Endothelial cell of umbilical vein (primary cell): ENCODE results near the gene LYRM4. TPM values are rescaled to one million over a fixed set of nuclear protein-coding genes. Genes with fewer than 3 reads are reported as not detected.

ENCODE experiments used
- BruUV-seq: library from RNA; stranded (reverse); fragments of 400-500 nt; replicated peaks from 2 replicates; lab custom pipeline; 2021; lab: Mats Ljungman, UMichigan
- CTCF ChIA-PET: fragments of 300-600, 350-600 bp; sonication (Branson Sonifier 250); formaldehyde crosslinking; loops from one replicate; lab custom pipeline; 2021; ENCODE audit warnings: antibody characterized with exemption, inconsistent platforms; lab: Charles Lee
- POLR2A ChIA-PET: fragments of 300-600, 350-600 bp; sonication (Branson Sonifier 250); formaldehyde crosslinking; loops from one replicate; lab custom pipeline; 2021; ENCODE audit warnings: antibody characterized with exemption, inconsistent platforms; lab: Charles Lee
- DNase-seq: peaks from one replicate; pipeline ENCODE4 v3.0.0-alpha.2; 2011; ENCODE audit warnings: low read depth, low spot score
- FAIRE-seq: peaks from 2 replicates; lab custom pipeline; 2011; peaks lifted over from hg19 to GRCh38; lab: Jason Lieb, UNC
- H2AFZ ChIP-seq: 2 replicates; pipeline ENCODE4 v1.6.0; 2012; ENCODE audit warnings: low read depth, low read length, control low read depth, inconsistent platforms
- H3K27ac ChIP-seq: 2 replicates; pipeline ENCODE4 v1.5.1; 2011; ENCODE audit warnings: low read depth, mild to moderate bottlenecking, control low read depth, low read length, moderate library complexity; ENCODE audit not compliant: insufficient read depth
- H3K27me3 ChIP-seq, 2 experiments: 2 replicates each; pipeline versions ENCODE4 v1.6.0 to v1.6.1; 2011; ENCODE audit warnings: low read length in 2 of 2, mixed read lengths in 1 of 2; ENCODE audit not compliant: control insufficient read depth in 2 of 2, insufficient read depth in 2 of 2
- H3K36me3 ChIP-seq, 2 experiments: 2 replicates in 1 of 2; 3 replicates in 1 of 2; pipeline ENCODE4 v1.5.1; 2011; ENCODE audit warnings: low read length in 2 of 2, mild to moderate bottlenecking in 1 of 2, moderate library complexity in 1 of 2; ENCODE audit not compliant: control insufficient read depth in 2 of 2, insufficient read depth in 2 of 2; ENCODE audit errors: extremely low read depth in 1 of 2
- H3K4me1 ChIP-seq: 3 replicates; pipeline ENCODE4 v1.5.1; 2011; ENCODE audit warnings: mild to moderate bottlenecking, low read length; ENCODE audit not compliant: control insufficient read depth, insufficient read depth; ENCODE audit errors: extremely low read depth
- H3K4me2 ChIP-seq: 2 replicates; pipeline ENCODE4 v1.6.1; 2011; ENCODE audit warnings: low read length, control low read depth, mixed read lengths; ENCODE audit not compliant: insufficient read depth
- H3K4me3 ChIP-seq, 3 experiments: fragments of 200-600 bp in 1 of 3; sonication (generic), shearing (Covaris generic) in 1 of 3; replicated peaks in 1 of 3; 2 replicates each; pipeline ENCODE4 v1.5.1; 2011 to 2016; ENCODE audit warnings: control low read depth in 3 of 3, low read length in 3 of 3, mild to moderate bottlenecking in 2 of 3, inconsistent platforms in 1 of 3, low read depth in 1 of 3, moderate library complexity in 1 of 3; ENCODE audit not compliant: insufficient read depth in 1 of 3
- H3K79me2 ChIP-seq: 2 replicates; pipeline ENCODE4 v1.6.0; 2012; ENCODE audit warnings: low read length, inconsistent platforms; ENCODE audit not compliant: control insufficient read depth, insufficient read depth
- H3K9ac ChIP-seq: replicated peaks from 2 replicates; pipeline ENCODE3; 2011; ENCODE audit warnings: low read length, control low read depth; ENCODE audit not compliant: insufficient read depth; ENCODE audit errors: extremely low read depth
- H3K9me1 ChIP-seq: replicated peaks from 3 replicates; pipeline ENCODE4 v1.6.0; 2011; ENCODE audit warnings: mild to moderate bottlenecking, low read length; ENCODE audit not compliant: control insufficient read depth, insufficient read depth; ENCODE audit errors: extremely low read depth
- H3K9me3 ChIP-seq: replicated peaks from 2 replicates; pipeline ENCODE4 v1.5.1; 2012; ENCODE audit warnings: low read length, inconsistent platforms; ENCODE audit not compliant: control insufficient read depth, insufficient read depth
- H4K20me1 ChIP-seq: replicated peaks from 2 replicates; pipeline ENCODE3; 2011; ENCODE audit warnings: mild to moderate bottlenecking, low read length; ENCODE audit not compliant: control insufficient read depth, insufficient read depth; ENCODE audit errors: extremely low read depth
- CTCF ChIP-seq, 2 donors: IDR thresholded peaks; 1 replicate in 1 of 2; 2 replicates in 1 of 2; pipeline ENCODE4 v1.5.1; 2011; ENCODE audit warnings: low read length in 2 of 2, mild to moderate bottlenecking in 2 of 2, moderate library complexity in 2 of 2, control low read depth in 1 of 2, inconsistent platforms in 1 of 2, low read depth in 1 of 2; ENCODE audit not compliant: insufficient read depth in 1 of 2; ENCODE audit errors: extremely low read depth in 1 of 2
- FOS ChIP-seq: IDR thresholded peaks from 2 replicates; pipeline ENCODE4 v1.6.1; 2011; ENCODE audit warnings: mild to moderate bottlenecking, low read length, moderate library complexity, borderline replicate concordance; ENCODE audit not compliant: insufficient read depth
- GATA2 ChIP-seq: IDR thresholded peaks from 2 replicates; pipeline ENCODE4 v1.7.0; 2011; ENCODE audit warnings: low read depth, mild to moderate bottlenecking, moderate library complexity, mixed read lengths, low read length; ENCODE audit not compliant: insufficient read length, insufficient read depth
- JUN ChIP-seq: IDR thresholded peaks from 2 replicates; pipeline ENCODE4 v1.6.1; 2011; ENCODE audit warnings: borderline replicate concordance, low read depth; ENCODE audit not compliant: insufficient read length, insufficient read depth
- MYC ChIP-seq: IDR thresholded peaks from one replicate; pipeline ENCODE4 v1.6.1; 2011; ENCODE audit warnings: mild to moderate bottlenecking, low read depth, low read length
- POLR2A ChIP-seq: IDR thresholded peaks from 2 replicates; pipeline ENCODE4 v1.6.1; 2012; ENCODE audit warnings: low read depth, mild to moderate bottlenecking, control low read depth, low read length
- POLR2AphosphoS5 ChIP-seq: IDR thresholded peaks from 2 replicates; pipeline ENCODE4 v1.6.1; 2012; ENCODE audit warnings: low read depth, mild to moderate bottlenecking, control low read depth, low read length, moderate library complexity; ENCODE audit not compliant: insufficient read depth
- dilution Hi-C: fragments of 300-500 bp; cut with MboI; formaldehyde crosslinking; loops from one replicate; pipeline ENCODE4 v1.15.0; 2019; ENCODE audit warnings: low sequenced_read_pairs; ENCODE audit not compliant: extremely low pct_ligation_motif_present
- intact Hi-C: fragments of 100-400 bp; cut with micrococcal nuclease; formaldehyde crosslinking; loops from one replicate; pipeline ENCODE4 v1.10.0; 2022
- polyA plus RNA-seq, 4 experiments: library from polyadenylated mRNA; depleted of rRNA in 3 of 4; stranded (reverse) in 3 of 4; unstranded in 1 of 4; fragments of >200 nt; gene quantifications; 2 replicates each; pipeline versions ENCODE4 v1.2.1 to v1.2.3, GENCODE V29; 2011 to 2012; ENCODE audit warnings: missing spikeins in 1 of 4
- total RNA-seq: library from RNA; stranded (reverse); gene quantifications from 2 replicates; pipeline ENCODE4 v1.2.3, GENCODE V29; 2021

Gene LYRM4
- total and polyA plus RNA-seq, 2 donors (not counting 3 experiments of a cell fraction or from before 2014, with no cell fraction given): 39.5 to 44.0 TPM

GRCh38 chr6:5164092-5164491 lies 96.7 kb downstream of the LYRM4 start:
- Histone ChIP-seq H3K36me3 (no peaks in the 10 kb centered on the region), H3K4me1 (no peaks in the 10 kb centered on the region), H3K4me2 (no peak overlapping the region), H2AFZ (no peak overlapping the region), H3K27me3 (no peaks in the 10 kb centered on the region), H3K4me3 (no peak overlapping the region), H3K27ac (no peak overlapping the region), H4K20me1 (no peaks in the 10 kb centered on the region), H3K9me1 (no peaks in the 10 kb centered on the region), H3K9ac (no peak overlapping the region), H3K79me2 (no peaks in the 10 kb centered on the region), H3K9me3 (no peaks in the 10 kb centered on the region)
- DNase-seq (no peak), FAIRE-seq (no peak)
- intact Hi-C loops: no loop called here
- ChIA-PET POLR2A (interaction anchor here (0.5 kb wide), 1 partner anchor 194 kb away, joined by 3 read pairs; no protein-coding TSS in a partner anchor), CTCF (interaction anchor here (1.1 to 2.5 kb wide), 2 partner anchors 20 to 27 kb away, joined by 6 to 8 read pairs; no protein-coding TSS in a partner anchor)
- no TSS peak for BruUV-seq
- TF ChIP-seq POLR2AphosphoS5: no peak
- TF ChIP-seq MYC: no peak
- TF ChIP-seq CTCF (IDR thresholded peaks at IDR 0.05; ENCODE audit: extremely low read depth in 1 of 2, insufficient read depth in 1 of 2, low read depth in 1 of 2, low read length in 2 of 2): no peak
- no peak for TF ChIP-seq GATA2
- TF ChIP-seq JUN: no peak
- TF ChIP-seq POLR2A: no peak
- TF ChIP-seq FOS: no peak
- dilution Hi-C loops: no loop called here
